ENCODE measurements around the gene FAM118A.

GRCh38 chr22:45349916-45350315 is 40.2 kb downstream of the FAM118A start:
- TF ChIP-seq CTCF (IDR thresholded peaks at IDR 0.05), result no peak
- no peak for TF ChIP-seq ZFX (IDR thresholded peaks at IDR 0.05; ENCODE audit: borderline replicate concordance)
